Mononuclear cell (primary cell): ENCODE measurements around the gene FBXO4. TPM values are rescaled to one million over a fixed set of nuclear protein-coding genes. Genes with fewer than 3 reads are reported as not detected.
"Not testable (repeated sequence)": the region's sequence is repeated elsewhere in the genome, so short reads cannot be mapped to it uniquely, and the experiment has no call there.

Experiments
- H3K27me3 ChIP-seq: 2 replicates; pipeline ENCODE4 v1.6.0; 2011; ENCODE audit warnings: low read length, control low read depth; ENCODE audit not compliant: insufficient read depth
- H3K4me1 ChIP-seq: 2 replicates; pipeline ENCODE4 v1.5.1; 2011; ENCODE audit warnings: mild to moderate bottlenecking, low read length, control low read depth; ENCODE audit not compliant: insufficient read depth
- H3K4me3 ChIP-seq: 2 replicates; pipeline ENCODE4 v1.5.1; 2011; ENCODE audit warnings: mild to moderate bottlenecking, low read length, moderate library complexity
- H3K9me3 ChIP-seq: 2 replicates; pipeline ENCODE4 v1.5.1; 2011; ENCODE audit warnings: low read depth, mild to moderate bottlenecking, control low read depth, low read length
- total RNA-seq: library from RNA; depleted of rRNA; stranded (reverse); fragments of >200 nt; gene quantifications from one replicate; pipeline ENCODE4 v1.2.3, GENCODE V29; 2012

FBXO4 gene
- total RNA-seq, 1 donor, result 11.5 TPM

DNA sequence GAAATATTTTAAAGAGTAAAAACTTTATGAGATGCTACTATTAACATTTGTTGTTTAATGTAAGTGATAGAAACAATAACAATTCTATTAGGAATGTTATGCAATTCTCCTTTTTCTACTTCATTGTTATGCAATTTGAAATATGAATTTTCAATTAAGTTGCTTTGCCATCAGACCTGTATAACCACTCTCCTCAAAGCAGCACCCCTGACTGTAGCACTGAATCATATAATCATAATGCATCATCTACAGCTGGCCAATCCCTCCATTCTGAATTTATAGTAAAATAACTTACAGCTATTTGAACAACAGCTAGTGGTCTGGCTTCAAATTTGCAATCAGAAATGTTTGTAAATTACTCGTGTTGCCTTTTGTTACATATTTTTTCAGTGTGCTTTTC is 29.2 kb downstream of the FBXO4 start:
- Histone ChIP-seq H3K4me3 (no peak overlapping the region), H3K9me3 (peaks cover 6% of the 10 kb centered on the region), H3K27me3 (no peaks in the 10 kb centered on the region), H3K4me1 (no peaks in the 10 kb centered on the region)

GRCh38 chr5:41955432-41956024 is 30.4 kb downstream of the FBXO4 start:
- no peak overlapping the region for H3K4me3 ChIP-seq
- no peaks in the 10 kb centered on the region for H3K27me3 ChIP-seq
- no peaks in the 10 kb centered on the region for H3K4me1 ChIP-seq
- H3K9me3 ChIP-seq, result peaks cover 19% of the 10 kb centered on the region

GRCh38 chr5:41956943-41957342 is 31.9 kb downstream of the FBXO4 start:
- Histone ChIP-seq H3K27me3 (no peaks in the 10 kb centered on the region), H3K4me3 (no peak overlapping the region), H3K9me3 (peaks cover 29% of the 10 kb centered on the region), H3K4me1 (no peaks in the 10 kb centered on the region)

DNA sequence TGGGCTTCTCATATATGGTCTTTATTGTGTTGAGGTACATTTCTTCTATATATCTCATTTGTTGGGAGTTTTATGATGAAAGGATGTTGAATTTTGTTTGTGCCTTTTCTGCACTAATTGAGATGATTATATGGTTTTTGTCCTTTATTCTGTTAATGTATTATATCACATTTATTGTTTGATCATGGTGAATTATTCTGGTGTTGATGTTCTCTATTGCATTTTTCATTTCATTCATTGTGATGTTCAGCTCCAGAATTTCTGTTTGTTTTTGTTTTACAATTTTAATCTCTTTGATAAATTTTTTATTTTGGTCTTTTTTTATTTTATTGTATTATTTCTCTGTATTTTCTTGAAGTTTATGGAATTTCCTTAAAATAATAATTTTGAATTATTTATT is 35.4 kb downstream of the FBXO4 start:
- Histone ChIP-seq H3K4me1 (no peaks in the 10 kb centered on the region), H3K27me3 (no peaks in the 10 kb centered on the region)

DNA sequence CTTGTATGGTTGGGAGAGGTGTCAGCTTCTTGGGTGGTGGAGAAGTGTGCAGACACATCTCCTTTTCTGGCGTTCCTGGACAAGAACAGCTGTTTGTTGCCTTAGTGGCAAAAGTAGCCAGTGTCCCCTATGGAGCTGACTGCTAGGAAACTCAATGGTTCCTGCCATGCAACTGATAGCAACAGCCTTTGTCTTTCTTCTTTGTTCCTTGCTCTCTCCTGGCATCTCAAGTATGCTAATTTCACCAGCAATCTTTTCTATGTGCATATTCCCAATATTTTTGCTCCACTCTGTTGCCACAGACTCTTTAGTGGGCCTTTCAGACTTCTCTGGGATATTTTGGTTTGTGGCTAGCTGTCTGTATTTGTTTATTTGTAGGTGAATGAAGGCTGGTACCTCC is 36.7 kb downstream of the FBXO4 start:
- no peak overlapping the region for H3K4me3 ChIP-seq
- no peaks in the 10 kb centered on the region for H3K4me1 ChIP-seq
- H3K9me3 ChIP-seq, result peaks cover 34% of the 10 kb centered on the region
- H3K27me3 ChIP-seq, result no peaks in the 10 kb centered on the region

More for the DNA sequence above, 35.4 kb downstream of the FBXO4 start:
- Histone ChIP-seq H3K9me3 (peaks cover 34% of the 10 kb centered on the region), H3K4me3 (no peak overlapping the region)

DNA sequence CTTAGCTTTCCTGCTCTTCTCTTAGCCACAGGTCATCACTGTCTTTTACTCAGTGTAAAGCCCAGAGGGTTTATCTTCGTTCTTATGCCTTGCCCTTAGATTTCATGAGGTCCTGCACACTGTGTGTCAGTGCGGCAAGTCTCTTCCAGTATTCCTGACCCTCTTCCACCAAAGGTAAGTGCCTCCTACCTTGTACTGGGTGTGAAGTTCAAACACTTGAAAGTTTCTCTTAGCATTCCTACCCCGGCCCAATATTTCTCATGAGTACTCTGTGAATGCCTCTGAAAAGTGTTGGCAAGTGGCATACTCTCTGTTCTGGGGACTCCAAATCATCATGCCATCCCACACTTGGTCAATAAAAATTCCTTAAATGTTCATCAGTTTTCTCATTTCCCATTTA is 37.4 kb downstream of the FBXO4 start:
- Histone ChIP-seq H3K4me3 (no peak overlapping the region), H3K4me1 (no peaks in the 10 kb centered on the region), H3K9me3 (peaks cover 34% of the 10 kb centered on the region), H3K27me3 (no peaks in the 10 kb centered on the region)

DNA sequence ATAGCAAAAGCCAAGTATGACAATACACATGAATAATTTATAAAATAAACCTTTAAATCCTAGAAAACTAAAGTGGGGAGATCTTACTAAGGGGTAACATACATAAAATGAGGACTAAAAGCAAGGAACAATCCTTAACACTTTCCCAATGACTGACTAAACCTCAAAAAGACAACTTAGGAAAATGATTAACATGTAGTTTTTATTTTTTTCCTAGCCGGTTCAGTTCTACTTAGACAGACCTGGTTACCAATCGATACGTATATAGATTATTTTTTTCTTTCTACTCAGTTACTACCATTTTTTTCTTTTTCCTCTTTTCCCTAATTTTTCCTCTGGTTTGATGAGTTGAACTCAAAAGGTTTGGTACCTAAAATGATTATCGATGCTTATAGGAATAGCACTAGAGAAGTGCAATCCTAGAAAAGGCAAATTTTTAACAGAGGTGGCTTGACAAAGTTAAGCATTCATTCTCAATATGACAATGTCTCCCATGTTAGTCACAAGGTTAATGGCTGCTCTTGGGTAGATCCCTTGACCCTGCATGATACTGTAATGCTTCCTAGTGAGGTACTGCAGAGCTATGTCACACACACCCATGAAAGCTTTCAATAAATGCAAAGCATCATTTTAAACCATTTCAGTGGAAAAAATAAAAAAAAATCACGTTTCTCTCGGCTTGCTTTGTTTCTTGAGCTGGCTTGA is 41.5 kb downstream of the FBXO4 start:
- no peak overlapping the region for H3K4me3 ChIP-seq
- no peaks in the 10 kb centered on the region for H3K4me1 ChIP-seq
- peaks cover 5% of the 10 kb centered on the region for H3K9me3 ChIP-seq
- H3K27me3 ChIP-seq, result no peaks in the 10 kb centered on the region

DNA sequence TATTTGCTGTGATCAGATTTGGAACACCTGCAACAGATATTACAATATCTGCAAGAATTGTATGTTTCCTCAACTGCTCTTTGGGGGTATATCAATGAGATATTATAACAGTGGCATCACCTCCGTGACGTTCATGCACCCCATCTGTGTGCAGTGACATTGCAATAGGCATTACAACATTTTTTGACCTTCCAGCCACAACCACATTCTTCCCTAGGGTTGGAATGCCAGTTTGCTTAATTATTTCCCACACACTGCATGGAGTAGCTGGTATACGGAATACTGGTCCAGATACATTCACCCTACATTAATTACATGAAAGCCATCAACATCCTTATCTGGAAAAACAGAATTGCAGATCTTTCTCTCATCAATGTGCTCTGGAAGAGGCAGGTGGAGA is 42.3 kb downstream of the FBXO4 start:
- Histone ChIP-seq H3K9me3 (peaks cover 5% of the 10 kb centered on the region), H3K27me3 (no peaks in the 10 kb centered on the region), H3K4me3 (no peak overlapping the region), H3K4me1 (no peaks in the 10 kb centered on the region)

- H3K4me3 ChIP-seq, result no peak overlapping the region
- H3K27me3 ChIP-seq, result no peaks in the 10 kb centered on the region
- H3K9me3 ChIP-seq, result peaks cover 5% of the 10 kb centered on the region
- no peaks in the 10 kb centered on the region for H3K4me1 ChIP-seq
These were observed 43.2 kb downstream of the FBXO4 start for GRCh38 chr5:41968153-41968723.

DNA sequence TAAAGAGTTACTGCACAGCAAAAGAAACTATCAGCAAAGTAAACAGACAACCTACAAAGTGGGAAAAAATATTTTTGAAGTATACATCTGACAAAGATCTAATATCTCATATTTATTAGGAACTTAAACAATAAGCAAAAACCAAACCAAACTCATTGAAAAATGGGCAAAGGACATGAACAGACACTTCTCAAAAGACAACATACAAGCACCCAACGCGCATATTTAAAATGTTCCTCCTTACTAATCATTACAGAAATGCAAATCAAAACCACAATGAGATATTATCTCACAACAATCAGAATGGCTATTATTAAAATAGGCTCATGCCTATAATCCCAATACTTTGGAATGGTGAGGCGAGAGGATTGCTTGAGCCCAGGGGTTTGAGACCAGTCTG is 48.0 kb downstream of the FBXO4 start:
- Histone ChIP-seq H3K9me3 (no peaks in the 10 kb centered on the region), H3K27me3 (no peaks in the 10 kb centered on the region), H3K4me3 (no peak overlapping the region), H3K4me1 (no peaks in the 10 kb centered on the region)

DNA sequence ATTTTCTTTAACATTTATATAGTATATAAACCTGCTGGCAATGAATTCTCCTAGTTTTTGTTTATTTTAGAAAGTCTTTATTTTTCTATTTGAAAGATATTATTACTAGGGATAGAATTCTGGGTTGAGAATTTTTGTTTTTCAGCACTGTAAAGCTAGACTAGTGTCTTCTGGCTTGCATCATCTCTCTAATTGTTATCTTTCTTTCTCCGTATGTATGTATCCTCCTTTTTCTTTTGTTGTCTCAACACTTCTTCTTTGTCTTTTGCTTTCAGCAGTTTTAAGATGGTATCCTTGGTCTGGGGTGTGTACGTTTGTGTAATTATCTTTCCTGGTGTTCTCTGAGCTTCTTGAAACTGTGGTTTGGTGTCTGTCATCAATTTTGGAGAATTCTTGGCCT is 48.8 kb downstream of the FBXO4 start:
- no peak overlapping the region for H3K4me3 ChIP-seq
- H3K27me3 ChIP-seq, result no peaks in the 10 kb centered on the region
- H3K4me1 ChIP-seq, result no peaks in the 10 kb centered on the region
- no peaks in the 10 kb centered on the region for H3K9me3 ChIP-seq

- Histone ChIP-seq H3K9me3 (no peaks in the 10 kb centered on the region), H3K4me1 (no peaks in the 10 kb centered on the region), H3K27me3 (no peaks in the 10 kb centered on the region), H3K4me3 (no peak overlapping the region)
These were observed 53.6 kb downstream of the FBXO4 start for GRCh38 chr5:41978676-41979075.

GRCh38 chr5:41980396-41980795 is 55.3 kb downstream of the FBXO4 start:
- Histone ChIP-seq H3K4me3 (no peak overlapping the region), H3K27me3 (no peaks in the 10 kb centered on the region)

GRCh38 chr5:41980870-41981269 is 55.8 kb downstream of the FBXO4 start:
- no peaks in the 10 kb centered on the region for H3K27me3 ChIP-seq
- H3K4me1 ChIP-seq, result no peaks in the 10 kb centered on the region
- H3K4me3 ChIP-seq, result no peak overlapping the region
- no peaks in the 10 kb centered on the region for H3K9me3 ChIP-seq

More at GRCh38 chr5:41980396-41980795, 55.3 kb downstream of the FBXO4 start:
- no peaks in the 10 kb centered on the region for H3K9me3 ChIP-seq
- H3K4me1 ChIP-seq, result no peaks in the 10 kb centered on the region

DNA sequence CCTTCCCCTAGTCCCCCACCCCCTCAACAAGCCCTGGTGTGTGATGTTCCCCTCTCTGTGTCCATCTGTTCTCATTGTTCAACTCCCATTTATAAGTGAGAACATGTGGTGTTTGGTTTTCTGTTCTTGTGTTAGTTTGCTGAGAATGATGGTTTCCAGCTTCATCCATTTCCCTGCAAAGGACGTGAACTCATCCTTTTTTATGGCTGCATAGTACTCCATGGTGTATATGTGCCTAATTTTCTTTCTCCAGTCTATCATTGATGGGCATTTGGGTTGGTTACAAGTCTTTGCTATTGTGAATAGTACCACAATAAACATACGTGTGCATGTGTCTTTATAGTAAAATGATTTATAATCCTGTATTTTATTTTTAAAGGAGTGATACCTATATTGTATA is 57.8 kb downstream of the FBXO4 start:
- not testable (repeated sequence) for H3K9me3 ChIP-seq, H3K4me1 ChIP-seq, H3K4me3 ChIP-seq, H3K27me3 ChIP-seq

DNA sequence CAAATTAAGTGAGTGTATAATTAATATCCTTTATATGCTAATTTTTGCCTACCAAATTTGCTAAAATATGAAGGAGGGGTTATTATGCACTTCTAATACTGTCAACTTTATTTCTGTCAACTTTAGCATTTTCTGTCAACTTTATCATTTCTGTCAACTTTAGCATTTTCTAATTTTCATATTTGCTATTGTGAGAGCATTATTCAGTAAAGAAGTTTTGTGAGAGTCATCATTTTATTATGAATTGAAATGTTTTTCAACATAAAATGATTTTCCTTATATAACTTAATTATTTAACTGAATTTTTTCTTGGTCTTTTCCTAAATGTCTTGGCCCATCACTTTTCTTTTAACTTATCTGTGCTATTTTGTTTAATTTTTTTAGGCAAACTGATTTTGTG is 58.2 kb downstream of the FBXO4 start:
- Histone ChIP-seq H3K4me1 (no peaks in the 10 kb centered on the region), H3K4me3 (no peak overlapping the region), H3K27me3 (peaks cover 7% of the 10 kb centered on the region)

More for the DNA sequence above, 58.2 kb downstream of the FBXO4 start:
- no peaks in the 10 kb centered on the region for H3K9me3 ChIP-seq
